HEK293T (cell line): ENCODE data around the gene ARF1.

Experiments used
- CTCF ChIA-PET: fragments of 350-600 bp; formaldehyde crosslinking; extraction: SDS; loops from one replicate; lab custom pipeline; 2021; ENCODE audit warnings: antibody characterized with exemption, inconsistent platforms; lab: Yijun Ruan, JAX
- POLR2A ChIA-PET: fragments of 350-600 bp; formaldehyde crosslinking; extraction: SDS; loops from one replicate; lab custom pipeline; 2020; ENCODE audit warnings: antibody characterized with exemption, inconsistent platforms; lab: Yijun Ruan, JAX
- DNase-seq: peaks from one replicate; pipeline ENCODE4 v3.0.0; 2012; ENCODE audit warnings: mixed read lengths; ENCODE audit errors: extremely low spot score
- ARNT ChIP-seq: fragments of 450-650 bp; IDR thresholded peaks from 2 replicates; pipeline ENCODE4 v1.6.1; 2017; ENCODE audit warnings: mild to moderate bottlenecking
- BHLHE40 ChIP-seq: fragments of 450-650 bp; IDR thresholded peaks from 2 replicates; pipeline ENCODE4 v1.6.1; 2016; ENCODE audit warnings: mild to moderate bottlenecking, moderate library complexity, borderline replicate concordance
- CTBP1 ChIP-seq: fragments of 450-650 bp; IDR thresholded peaks from 2 replicates; pipeline ENCODE4 v1.6.1; 2016; ENCODE audit warnings: borderline replicate concordance
- ELF4 ChIP-seq: fragments of 450-650 bp; IDR thresholded peaks from 2 replicates; pipeline ENCODE4 v1.6.1; 2017; ENCODE audit warnings: antibody characterized with exemption
- FOXA1 ChIP-seq: fragments of 450-650 bp; IDR thresholded peaks from 2 replicates; pipeline ENCODE4 v1.6.1; 2016; ENCODE audit warnings: mild to moderate bottlenecking
- FOXK2 ChIP-seq: fragments of 450-650 bp; IDR thresholded peaks from 2 replicates; pipeline ENCODE4 v1.6.1; 2016; ENCODE audit warnings: mild to moderate bottlenecking
- FOXM1 ChIP-seq: fragments of 450-650 bp; IDR thresholded peaks from 2 replicates; pipeline ENCODE4 v1.6.1; 2017; ENCODE audit warnings: mild to moderate bottlenecking, borderline replicate concordance
- HDGF ChIP-seq: fragments of 450-650 bp; IDR thresholded peaks from 2 replicates; pipeline ENCODE4 v1.6.1; 2017; ENCODE audit warnings: antibody characterized with exemption, borderline replicate concordance
- L3MBTL2 ChIP-seq: fragments of 450-650 bp; conservative IDR thresholded peaks from 2 replicates; pipeline ENCODE4 v1.6.1; 2016; ENCODE audit warnings: mild to moderate bottlenecking
- LEF1 ChIP-seq: fragments of 450-650 bp; IDR thresholded peaks from 2 replicates; pipeline ENCODE4 v1.6.1; 2017; ENCODE audit warnings: mild to moderate bottlenecking, borderline replicate concordance
- NFRKB ChIP-seq: fragments of 450-650 bp; IDR thresholded peaks from 2 replicates; pipeline ENCODE4 v1.6.1; 2016; ENCODE audit warnings: mild to moderate bottlenecking, moderate library complexity
- PKNOX1 ChIP-seq: fragments of 450-650 bp; IDR thresholded peaks from 2 replicates; pipeline ENCODE4 v1.6.1; 2016
- SP1 ChIP-seq: fragments of 450-650 bp; IDR thresholded peaks from 2 replicates; pipeline ENCODE4 v1.6.1; 2017
- SUZ12 ChIP-seq: fragments of 450-650 bp; IDR thresholded peaks from 2 replicates; pipeline ENCODE4 v1.6.1; 2016; ENCODE audit warnings: mild to moderate bottlenecking
- TARDBP ChIP-seq: fragments of 450-650 bp; IDR thresholded peaks from 2 replicates; pipeline ENCODE4 v1.6.1; 2016
- ZNF384 ChIP-seq: fragments of 450-650 bp; IDR thresholded peaks from 2 replicates; pipeline ENCODE4 v1.6.1; 2016

Gene ARF1

GRCh38 chr1:228139406-228139930 lies 57.0 kb downstream of the ARF1 start:
- POLR2A ChIA-PET, result interaction anchor here (1.5 to 2.8 kb wide), 4 partner anchors 14 to 27 kb away, joined by 3 to 8 read pairs (median 8); no protein-coding TSS in a partner anchor
- CTCF ChIA-PET, result no interaction called here
- DNase-seq, result no peak
- TF ChIP-seq TARDBP (peak; percentile 86; the same call in 1 of the 2 replicates), CTBP1 (no peak)

GRCh38 chr1:228139931-228140723 lies 57.6 kb downstream of the ARF1 start, which contains the start of gene GUK1:
TSS of gene GUK1 (plus strand) at chr1:228140279. CDS start at chr1:228140303, 24 bp downstream.
- DNase-seq, result peak; percentile 100
- TF ChIP-seq ARNT (peak; percentile 84; the same call in 1 of the 2 replicates), HDGF (peak; percentile 100), PKNOX1 (peak; percentile 99), ELF4 (no peak), SP1 (no peak), CTBP1 (no peak; the same call in 1 of the 2 replicates), LEF1 (no peak), ZNF384 (no peak)
- POLR2A ChIA-PET, result interaction anchor here (0.6 to 2.8 kb wide), 13 partner anchors 9 to 405 kb away, joined by 3 to 8 read pairs (median 4); partner anchors contain the start of genes JMJD4 and SNAP47
- CTCF ChIA-PET, result interaction anchor here (1.0 kb wide), 1 partner anchor 13 kb away, joined by 5 read pairs; no protein-coding TSS in a partner anchor

GRCh38 chr1:228140724-228141225 lies 58.3 kb downstream of the ARF1 start:
- no peak for DNase-seq
- ChIA-PET CTCF (interaction anchor here (1.0 kb wide), 1 partner anchor 13 kb away, joined by 5 read pairs; no protein-coding TSS in a partner anchor), POLR2A (interaction anchor here (0.6 to 2.8 kb wide), 14 partner anchors 8 to 406 kb away, joined by 3 to 8 read pairs (median 4); partner anchors contain the start of genes JMJD4 and SNAP47)
- TF ChIP-seq NFRKB (no peak), ZNF384 (no peak), ARNT (no peak), SP1 (no peak), L3MBTL2 (no peak), BHLHE40 (no peak), FOXA1 (no peak), HDGF (no peak), SUZ12 (no peak), ELF4 (no peak), FOXK2 (no peak), PKNOX1 (no peak), FOXM1 (no peak), LEF1 (no peak), CTBP1 (no peak), TARDBP (no peak)

DNA sequence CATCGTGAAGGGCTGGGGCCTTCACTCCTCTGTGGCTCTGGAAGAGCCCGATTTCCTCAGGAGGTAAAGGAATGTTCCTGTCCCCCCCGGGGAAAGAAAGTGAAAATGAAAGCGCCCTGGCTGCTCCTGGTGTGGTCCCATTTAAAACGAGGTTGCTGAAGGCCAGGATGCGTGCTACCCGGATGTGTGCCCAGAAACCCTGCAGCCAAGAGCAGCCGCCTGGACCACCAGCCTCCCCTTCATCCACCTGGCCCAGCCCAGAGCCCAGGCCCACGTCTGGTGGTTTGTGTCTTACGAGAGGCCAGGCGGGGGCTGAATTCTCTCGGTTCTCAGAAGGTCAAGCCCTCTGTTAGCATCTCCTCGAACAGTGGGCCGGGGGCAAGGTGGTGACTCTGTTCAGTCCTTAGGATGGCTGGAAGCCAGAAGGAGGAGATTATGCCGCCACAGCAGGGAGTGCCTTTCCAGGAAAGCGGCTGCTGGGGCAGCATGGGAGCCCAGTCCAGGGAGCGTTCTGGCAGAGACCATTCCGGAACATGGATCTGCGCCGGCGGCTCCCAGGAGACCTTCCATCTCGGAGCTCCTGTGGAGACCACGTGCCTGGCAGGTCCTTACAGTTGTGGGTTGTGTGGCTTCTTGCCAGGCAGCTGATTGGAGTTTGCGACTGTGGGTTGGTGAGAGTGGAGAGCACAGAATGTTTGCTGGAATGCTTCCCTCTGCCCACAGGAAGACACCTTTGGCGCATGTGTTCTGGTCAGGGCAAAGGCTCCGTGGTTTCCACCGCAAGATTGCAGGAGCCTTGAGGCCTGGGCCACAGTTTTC lies 58.9 kb downstream of the ARF1 start:
- CTCF ChIA-PET, result interaction anchor here (1.9 kb wide), 1 partner anchor 11 kb away, joined by 5 read pairs; no protein-coding TSS in a partner anchor
- DNase-seq, result no peak
- TF ChIP-seq ARNT (no peak), TARDBP (no peak), L3MBTL2 (no peak), BHLHE40 (no peak), CTBP1 (no peak), LEF1 (no peak), ZNF384 (no peak), SP1 (no peak), PKNOX1 (no peak), FOXK2 (no peak), SUZ12 (no peak), ELF4 (no peak), NFRKB (no peak), HDGF (no peak), FOXM1 (no peak), FOXA1 (no peak)
- POLR2A ChIA-PET, result interaction anchor here (1.0 to 2.8 kb wide), 3 partner anchors 23 to 406 kb away, joined by 3 to 8 read pairs (median 3); partner anchors contain the start of genes JMJD4 and SNAP47

- TF ChIP-seq NFRKB (no peak), ZNF384 (no peak), BHLHE40 (no peak), ELF4 (no peak), CTBP1 (no peak), HDGF (no peak), L3MBTL2 (no peak), SP1 (no peak), SUZ12 (no peak), ARNT (no peak), FOXK2 (no peak), FOXM1 (no peak), FOXA1 (no peak)
- CTCF ChIA-PET, result interaction anchor here (1.9 kb wide), 1 partner anchor 11 kb away, joined by 5 read pairs; no protein-coding TSS in a partner anchor
- DNase-seq, result no peak
- POLR2A ChIA-PET, result interaction anchor here (0.6 kb wide), 1 partner anchor 9 kb away, joined by 3 read pairs; no protein-coding TSS in a partner anchor
Measured at GRCh38 chr1:228142155-228142691, 59.7 kb downstream of the ARF1 start.
